ENCODE results near the gene CACNA1D.

Gene CACNA1D

GRCh38 chr3:53858096-53858741, 363.8 kb downstream of the CACNA1D start:
- Histone ChIP-seq H3K9me3 (ENCODE audit: low read length) (no peaks in the 10 kb centered on the region), H3K27me3 (ENCODE audit: insufficient read depth, low read length) (no peaks in the 10 kb centered on the region), H3K4me3 (ENCODE audit: low read length) (no peak overlapping the region), H3K36me3 (ENCODE audit: insufficient read depth, low read length) (peaks cover 38% of the 10 kb centered on the region), H3K4me1 (ENCODE audit: insufficient read depth, low read length) (no peaks in the 10 kb centered on the region), H2AFZ (ENCODE audit: low read depth, low read length) (no peak overlapping the region)

GRCh38 chr3:53859178-53859577, 364.8 kb downstream of the CACNA1D start:
- Histone ChIP-seq H3K4me1 (ENCODE audit: insufficient read depth, low read length) (no peaks in the 10 kb centered on the region), H3K27me3 (ENCODE audit: insufficient read depth, low read length) (no peaks in the 10 kb centered on the region), H3K36me3 (ENCODE audit: insufficient read depth, low read length) (peaks cover 47% of the 10 kb centered on the region), H3K4me3 (ENCODE audit: low read length) (no peak overlapping the region), H3K9me3 (ENCODE audit: low read length) (no peaks in the 10 kb centered on the region), H2AFZ (ENCODE audit: low read depth, low read length) (no peak overlapping the region)

GRCh38 chr3:53860196-53860595, 365.8 kb downstream of the CACNA1D start:
- H3K9me3 ChIP-seq (ENCODE audit: low read length): no peaks in the 10 kb centered on the region
- no peak overlapping the region for H3K4me3 ChIP-seq (ENCODE audit: low read length)
- no peaks in the 10 kb centered on the region for H3K27me3 ChIP-seq (ENCODE audit: insufficient read depth, low read length)
- H3K4me1 ChIP-seq (ENCODE audit: insufficient read depth, low read length): no peaks in the 10 kb centered on the region
- H3K36me3 ChIP-seq (ENCODE audit: insufficient read depth, low read length): peaks cover 56% of the 10 kb centered on the region
- no peak overlapping the region for H2AFZ ChIP-seq (ENCODE audit: low read depth, low read length)

DNA sequence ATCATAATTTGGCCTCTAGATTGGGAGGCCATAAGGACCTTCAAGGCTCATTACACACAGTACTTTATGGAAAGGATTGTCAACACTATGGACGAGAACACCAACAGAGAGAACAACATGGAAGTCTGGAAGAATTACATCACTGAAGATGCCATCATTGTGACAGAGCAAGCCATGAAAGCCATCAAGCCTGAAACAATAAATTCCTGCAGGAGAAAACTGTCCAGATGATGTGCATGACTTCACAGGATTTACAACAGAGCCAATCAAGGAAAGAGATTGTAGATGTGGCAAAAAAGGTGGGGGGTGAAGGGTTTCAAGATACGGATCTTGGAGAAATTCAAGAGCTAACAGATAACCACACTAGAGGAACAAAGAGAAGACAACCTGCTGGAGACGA, 367.8 kb downstream of the CACNA1D start:
- Histone ChIP-seq H3K36me3 (ENCODE audit: insufficient read depth, low read length) (peaks cover 68% of the 10 kb centered on the region), H3K4me3 (ENCODE audit: low read length) (no peak overlapping the region), H3K27me3 (ENCODE audit: insufficient read depth, low read length) (no peaks in the 10 kb centered on the region), H2AFZ (ENCODE audit: low read depth, low read length) (no peak overlapping the region), H3K4me1 (ENCODE audit: insufficient read depth, low read length) (no peaks in the 10 kb centered on the region), H3K9me3 (ENCODE audit: low read length) (no peaks in the 10 kb centered on the region)

- H3K27me3 ChIP-seq (ENCODE audit: insufficient read depth, low read length): no peaks in the 10 kb centered on the region
- no peak overlapping the region for H2AFZ ChIP-seq (ENCODE audit: low read depth, low read length)
- no peak overlapping the region for H3K4me3 ChIP-seq (ENCODE audit: low read length)
- no peaks in the 10 kb centered on the region for H3K4me1 ChIP-seq (ENCODE audit: insufficient read depth, low read length)
- H3K9me3 ChIP-seq (ENCODE audit: low read length): no peaks in the 10 kb centered on the region
- peaks cover 76% of the 10 kb centered on the region for H3K36me3 ChIP-seq (ENCODE audit: insufficient read depth, low read length)
These were observed 368.7 kb downstream of the CACNA1D start for GRCh38 chr3:53863145-53863544.

Data from neuron (in vitro differentiated cells).